ENCODE results near the gene ZNF638. TPM values are rescaled to one million over a fixed set of nuclear protein-coding genes. Genes with fewer than 3 reads are reported as not detected.

ZNF638 gene
- total and polyA plus RNA-seq, 12 donors, result 45.2 to 219 (median 82.8) TPM

- Histone ChIP-seq H3K36me3 (peaks cover 0 to 100% (median 42%) of the 10 kb centered on the region in 9 donors), H3K27ac (no peak overlapping the region), H3K4me1 (peaks cover 0 to 7% (median 0%) of the 10 kb centered on the region in 9 donors), H3K27me3 (no peaks in the 10 kb centered on the region), H3K4me3 (no peak overlapping the region), H3K9me3 (no peaks in the 10 kb centered on the region)
- TF ChIP-seq CTCF (IDR thresholded peaks at IDR 0.05), result no peak
- ATAC-seq (no peak), DNase-seq (no peak)
- intact Hi-C loops (cut with DNase I), result no loop called here
- 88% methylated on average over 2 of the region's 2 CpGs for WGBS, 2 donors
Observed at GRCh38 chr2:71370015-71370414, 38.4 kb downstream of the ZNF638 start.

DNA sequence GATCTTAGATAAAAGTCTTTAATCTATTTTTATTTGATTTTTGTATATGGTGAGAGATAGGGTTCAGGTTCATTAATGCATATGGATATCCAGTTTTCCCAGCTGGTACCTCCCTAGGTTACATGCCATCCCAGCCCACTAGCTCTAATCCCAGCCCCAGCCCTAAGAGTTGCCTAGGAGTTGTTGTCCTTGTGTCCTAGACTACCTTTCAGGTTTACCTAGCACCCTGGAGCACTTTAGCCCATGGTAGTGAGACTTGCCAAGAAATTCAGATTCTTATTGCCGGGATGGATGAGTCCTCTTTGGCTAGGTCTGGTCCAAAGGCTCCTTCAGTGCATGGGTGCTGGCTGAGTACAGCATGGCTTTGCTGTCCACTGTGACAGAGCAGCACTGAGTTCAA lies 40.5 kb downstream of the ZNF638 start:
- H3K9me3 ChIP-seq, result no peaks in the 10 kb centered on the region
- H3K27me3 ChIP-seq, result no peaks in the 10 kb centered on the region
- no peak for TF ChIP-seq CTCF (IDR thresholded peaks at IDR 0.05)
- intact Hi-C loops (cut with DNase I), result no loop called here
- no peak overlapping the region for H3K27ac ChIP-seq
- ATAC-seq (peak in 2 of 8 donors; percentile 25 to 41), DNase-seq (no peak)
- H3K4me1 ChIP-seq, result peaks cover 0 to 7% (median 0%) of the 10 kb centered on the region in 9 donors
- 69 to 71% methylated on average over 1 of the region's 1 CpG for WGBS, 2 donors
- peaks cover 0 to 100% (median 33%) of the 10 kb centered on the region in 9 donors for H3K36me3 ChIP-seq
- H3K4me3 ChIP-seq, result no peak overlapping the region

- DNase-seq, result no peak
- peak in 1 of 8 donors; percentile 61 for ATAC-seq
- H3K36me3 ChIP-seq, result peaks cover 0 to 100% (median 25%) of the 10 kb centered on the region in 9 donors
- H3K9me3 ChIP-seq, result no peaks in the 10 kb centered on the region
- H3K27me3 ChIP-seq, result no peaks in the 10 kb centered on the region
- intact Hi-C loops (cut with DNase I), result no loop called here
- no peak overlapping the region for H3K27ac ChIP-seq
- no peak for TF ChIP-seq CTCF (IDR thresholded peaks at IDR 0.05)
- H3K4me3 ChIP-seq, result no peak overlapping the region
- 71 to 80% methylated on average over 4 of the region's 4 CpGs for WGBS, 2 donors
- peaks cover 0 to 11% (median 4%) of the 10 kb centered on the region in 9 donors for H3K4me1 ChIP-seq
Observed at GRCh38 chr2:71379086-71379485, 47.5 kb downstream of the ZNF638 start.

GRCh38 chr2:71380665-71381064 lies 49.1 kb downstream of the ZNF638 start:
- no peak overlapping the region for H3K4me3 ChIP-seq
- DNase-seq, result no peak
- H3K9me3 ChIP-seq, result no peaks in the 10 kb centered on the region
- no peak for TF ChIP-seq CTCF (IDR thresholded peaks at IDR 0.05)
- H3K36me3 ChIP-seq, result peaks cover 0 to 100% (median 17%) of the 10 kb centered on the region in 9 donors
- no peak for ATAC-seq
- intact Hi-C loops (cut with DNase I), result no loop called here
- H3K4me1 ChIP-seq, result peaks cover 0 to 21% (median 8%) of the 10 kb centered on the region in 9 donors
- WGBS, 2 donors, result 86% methylated on average over 3 of the region's 3 CpGs
- H3K27ac ChIP-seq, result no peak overlapping the region
- no peaks in the 10 kb centered on the region for H3K27me3 ChIP-seq

Data from heart right ventricle (tissue), 16 donors.